H1 (cell line): Measurements from ENCODE around the gene SLC26A6. TPM values are rescaled to one million over a fixed set of nuclear protein-coding genes. Genes with fewer than 3 reads are reported as not detected.

Experiments used
- CTCF ChIA-PET: fragments of 300-600 bp; sonication (Branson Sonifier 250); formaldehyde crosslinking; loops from one replicate; lab custom pipeline; 2021; ENCODE audit not compliant: partially characterized antibody; lab: Charles Lee
- POLR2A ChIA-PET: fragments of 300-600 bp; sonication (Branson Sonifier 250); formaldehyde crosslinking; loops from one replicate; lab custom pipeline; 2021; ENCODE audit warnings: inconsistent platforms; ENCODE audit not compliant: partially characterized antibody; lab: Charles Lee
- DNase-seq, 2 experiments: peaks; one replicate each; pipeline versions ENCODE4 v3.0.0 to v3.0.0-alpha.2; 2010 to 2022; ENCODE audit warnings: low spot score in 2 of 2, low read depth in 1 of 2, mixed read lengths in 1 of 2
- FAIRE-seq: peaks from 2 replicates; lab custom pipeline; 2011; peaks lifted over from hg19 to GRCh38; lab: Jason Lieb, UNC
- H2AFZ ChIP-seq: 2 replicates; pipeline ENCODE4 v1.8.1; 2012; ENCODE audit warnings: low read length, inconsistent platforms
- H2AK5ac ChIP-seq: 2 replicates; pipeline ENCODE4 v1.6.1; 2013; ENCODE audit warnings: low read depth, low read length
- H2BK120ac ChIP-seq: replicated peaks from 2 replicates; pipeline ENCODE3; 2013; ENCODE audit warnings: low read depth, low read length, inconsistent platforms
- H2BK12ac ChIP-seq: 2 replicates; pipeline ENCODE4 v1.6.1; 2013; ENCODE audit warnings: low read depth, low read length
- H2BK15ac ChIP-seq: 2 replicates; pipeline ENCODE4 v1.6.1; 2013; ENCODE audit warnings: low read length
- H2BK20ac ChIP-seq: 2 replicates; pipeline ENCODE4 v1.6.1; 2013; ENCODE audit warnings: low read length
- H2BK5ac ChIP-seq: 2 replicates; pipeline ENCODE4 v1.6.1; 2013; ENCODE audit warnings: low read depth, low read length
- H3K14ac ChIP-seq: 2 replicates; pipeline ENCODE4 v1.6.1; 2013; ENCODE audit warnings: inconsistent platforms; ENCODE audit not compliant: insufficient read length
- H3K18ac ChIP-seq: 2 replicates; pipeline ENCODE4 v1.6.1; 2013; ENCODE audit warnings: low read length; ENCODE audit errors: extremely low read depth
- H3K23ac ChIP-seq: 2 replicates; pipeline ENCODE4 v1.6.1; 2013; ENCODE audit warnings: inconsistent platforms; ENCODE audit not compliant: insufficient read length
- H3K23me2 ChIP-seq: 2 replicates; pipeline ENCODE4 v1.6.1; 2013; ENCODE audit warnings: low read depth, low read length
- H3K27ac ChIP-seq: 2 replicates; pipeline ENCODE4 v1.6.1; 2011; ENCODE audit warnings: low read depth, low read length, inconsistent platforms
- H3K27me3 ChIP-seq, 4 experiments: replicated peaks in 1 of 4; 1 replicate in 1 of 4; 2 replicates in 3 of 4; pipeline versions ENCODE4 v1.6.1 to v1.8.1; 2011 to 2013; ENCODE audit warnings: low read length in 3 of 4, mild to moderate bottlenecking in 3 of 4, inconsistent platforms in 2 of 4, mixed read lengths in 2 of 4, moderate library complexity in 1 of 4; ENCODE audit not compliant: control insufficient read depth in 3 of 4, insufficient read depth in 3 of 4; ENCODE audit errors: extremely low read depth in 1 of 4
- H3K36me3 ChIP-seq, 4 experiments: 2 replicates each; pipeline versions ENCODE4 v1.6.1 to v1.8.1; 2011 to 2013; ENCODE audit warnings: mild to moderate bottlenecking in 4 of 4, low read length in 3 of 4, moderate library complexity in 2 of 4, control low read depth in 1 of 4, inconsistent platforms in 1 of 4; ENCODE audit not compliant: insufficient read depth in 4 of 4, control insufficient read depth in 2 of 4
- H3K4ac ChIP-seq: replicated peaks from 2 replicates; pipeline ENCODE3; 2013; ENCODE audit warnings: low read length, low read depth, mixed read lengths, inconsistent platforms; ENCODE audit not compliant: insufficient read length
- H3K4me1 ChIP-seq, 4 experiments: replicated peaks in 1 of 4; 1 replicate in 1 of 4; 2 replicates in 3 of 4; pipeline versions ENCODE4 v1.6.1 to v1.8.1; 2011 to 2013; ENCODE audit warnings: low read length in 3 of 4, inconsistent platforms in 2 of 4, mixed read lengths in 1 of 4; ENCODE audit not compliant: insufficient read depth in 4 of 4, control insufficient read depth in 3 of 4
- H3K4me2 ChIP-seq, 2 experiments: 2 replicates each; pipeline versions ENCODE4 v1.6.1 to v1.8.1; 2011 to 2013; ENCODE audit warnings: low read depth in 2 of 2, low read length in 2 of 2, control low read depth in 1 of 2, inconsistent platforms in 1 of 2, mild to moderate bottlenecking in 1 of 2; ENCODE audit not compliant: insufficient read depth in 1 of 2
- H3K4me3 ChIP-seq, 4 experiments: fragments of 200-600, 300-600 bp in 1 of 4; sonication (generic), shearing (Covaris generic), sonication (Bioruptor Twin) in 1 of 4; 2 replicates each; pipeline versions ENCODE4 v1.5.1 to v1.8.1; 2011 to 2016; ENCODE audit warnings: low read length in 4 of 4, low read depth in 3 of 4, control low read depth in 2 of 4, inconsistent platforms in 2 of 4, mild to moderate bottlenecking in 2 of 4, mixed read lengths in 1 of 4, moderate library complexity in 1 of 4; ENCODE audit not compliant: insufficient read depth in 2 of 4; ENCODE audit errors: extremely low read depth in 1 of 4
- H3K56ac ChIP-seq: replicated peaks from 2 replicates; pipeline ENCODE3; 2013; ENCODE audit warnings: low read depth, mild to moderate bottlenecking, mixed read lengths, low read length, inconsistent platforms; ENCODE audit not compliant: insufficient read length
- H3K79me1 ChIP-seq: 2 replicates; pipeline ENCODE4 v1.6.1; 2013; ENCODE audit warnings: low read depth, low read length, control low read depth
- H3K79me2 ChIP-seq, 2 experiments: 2 replicates each; pipeline versions ENCODE4 v1.6.1 to v1.8.1; 2012 to 2013; ENCODE audit warnings: low read length in 2 of 2, mild to moderate bottlenecking in 2 of 2, inconsistent platforms in 1 of 2; ENCODE audit not compliant: insufficient read depth in 2 of 2, control insufficient read depth in 1 of 2
- H3K9ac ChIP-seq, 4 experiments: replicated peaks in 1 of 4; 1 replicate in 1 of 4; 2 replicates in 3 of 4; pipeline versions ENCODE4 v1.6.1 to v1.8.1; 2011 to 2013; ENCODE audit warnings: low read depth in 3 of 4, low read length in 3 of 4, control low read depth in 2 of 4, mild to moderate bottlenecking in 2 of 4, moderate library complexity in 2 of 4, inconsistent platforms in 1 of 4; ENCODE audit errors: extremely low read depth in 1 of 4
- H3K9me3 ChIP-seq, 2 experiments: 2 replicates each; pipeline versions ENCODE4 v1.6.1 to v1.8.1; 2012 to 2013; ENCODE audit warnings: mild to moderate bottlenecking in 2 of 2, moderate library complexity in 2 of 2, control low read depth in 1 of 2, inconsistent platforms in 1 of 2, low read depth in 1 of 2, low read length in 1 of 2, mixed read lengths in 1 of 2; ENCODE audit not compliant: insufficient read depth in 2 of 2
- H4K20me1 ChIP-seq, 2 experiments: replicated peaks in 1 of 2; 2 replicates each; pipeline versions ENCODE3 to v1.8.1; 2011 to 2013; ENCODE audit warnings: inconsistent platforms in 2 of 2, low read length in 2 of 2, mild to moderate bottlenecking in 1 of 2; ENCODE audit not compliant: insufficient read depth in 2 of 2, control insufficient read depth in 1 of 2
- H4K5ac ChIP-seq: 2 replicates; pipeline ENCODE4 v1.6.1; 2013; ENCODE audit warnings: low read length, low read depth, mixed read lengths, inconsistent platforms; ENCODE audit not compliant: insufficient read length
- H4K8ac ChIP-seq: 2 replicates; pipeline ENCODE4 v1.8.0; 2013; ENCODE audit warnings: mild to moderate bottlenecking, moderate library complexity, low read length, inconsistent platforms; ENCODE audit not compliant: insufficient read depth; ENCODE audit errors: extremely low read depth
- H4K91ac ChIP-seq: replicated peaks from 2 replicates; pipeline ENCODE3; 2013; ENCODE audit warnings: low read length, mixed read lengths, inconsistent platforms; ENCODE audit not compliant: insufficient read length
- CTBP2 ChIP-seq: IDR thresholded peaks from 2 replicates; pipeline ENCODE4 v1.7.0; 2011; ENCODE audit warnings: borderline replicate concordance, mild to moderate bottlenecking, moderate library complexity, mixed read lengths, low read length; ENCODE audit not compliant: insufficient read depth, insufficient read length
- E2F6 ChIP-seq: IDR thresholded peaks from 2 replicates; pipeline ENCODE4 v1.6.1; 2012; ENCODE audit warnings: inconsistent platforms
- EP300 ChIP-seq, 2 experiments: IDR thresholded peaks; 1 replicate in 1 of 2; 2 replicates in 1 of 2; pipeline ENCODE4 v1.6.1; 2011 to 2012; ENCODE audit warnings: low read depth in 2 of 2, low read length in 2 of 2, mild to moderate bottlenecking in 2 of 2, borderline replicate concordance in 1 of 2, inconsistent platforms in 1 of 2, moderate library complexity in 1 of 2
- GTF2F1 ChIP-seq: IDR thresholded peaks from 2 replicates; pipeline ENCODE4 v1.6.1; 2012; ENCODE audit warnings: low read depth, low read length, improper control_type of control experiment, borderline replicate concordance
- HDAC6 ChIP-seq: IDR thresholded peaks from one replicate; pipeline ENCODE4 v1.7.1; 2012; ENCODE audit warnings: low read depth, mild to moderate bottlenecking, inconsistent platforms, low read length, moderate library complexity
- JUN ChIP-seq: IDR thresholded peaks from 2 replicates; pipeline ENCODE4 v1.6.1; 2011; ENCODE audit warnings: low read depth, mild to moderate bottlenecking, improper control_type of control experiment, low read length
- JUND ChIP-seq: IDR thresholded peaks from 2 replicates; pipeline ENCODE4 v1.6.1; 2011; ENCODE audit warnings: mild to moderate bottlenecking, improper control_type of control experiment, low read length
- POLR2A ChIP-seq, 2 experiments: IDR thresholded peaks; 1 replicate in 1 of 2; 2 replicates in 1 of 2; pipeline ENCODE4 v1.6.1; 2011; ENCODE audit warnings: low read depth in 2 of 2, low read length in 2 of 2, mild to moderate bottlenecking in 2 of 2; ENCODE audit errors: control extremely low read depth in 1 of 2
- SP4 ChIP-seq: IDR thresholded peaks from 2 replicates; pipeline ENCODE4 v1.6.1; 2012; ENCODE audit warnings: low read length, inconsistent platforms
- SRF ChIP-seq: IDR thresholded peaks from 2 replicates; pipeline ENCODE4 v1.6.1; 2011; ENCODE audit warnings: mild to moderate bottlenecking, low read depth, low read length, moderate library complexity
- USF2 ChIP-seq: IDR thresholded peaks from 2 replicates; pipeline ENCODE4 v1.6.1; 2011; ENCODE audit warnings: low read length, improper control_type of control experiment
- ZNF274 ChIP-seq: IDR thresholded peaks from 2 replicates; pipeline ENCODE4 v1.7.0; 2012; ENCODE audit warnings: low read length, borderline replicate concordance; ENCODE audit errors: extremely low read depth
- WGBS, 2 experiments: shearing (Covaris generic) in 1 of 2; methylation state at CpG; one replicate each; pipeline versions ENCODE4 v1.1.6 to v1.1.7; 2013 to 2015; ENCODE audit warnings: low lambda C conversion rate in 2 of 2, mixed read lengths in 2 of 2, inconsistent platforms in 1 of 2, low coverage in 1 of 2, missing lambda C conversion rate in 1 of 2; ENCODE audit not compliant: insufficient replicate concordance in 2 of 2, insufficient coverage in 1 of 2, insufficient read length in 1 of 2; ENCODE audit errors: extremely low coverage in 1 of 2, missing lambda C conversion rate in 1 of 2; 5-methylcytosine and 5-hydroxymethylcytosine counted together
- polyA plus RNA-seq, 7 experiments: library from polyadenylated mRNA; depleted of rRNA in 3 of 7; stranded (reverse) in 5 of 7; unstranded in 2 of 7; fragments of >200 nt in 5 of 7; fragments of 200-250 nt in 2 of 7; gene quantifications; 1 replicate in 5 of 7; 2 replicates in 1 of 7; 4 replicates in 1 of 7; pipeline versions ENCODE4 v1.2.1 to v1.2.3, GENCODE V29; 2011 to 2013; ENCODE audit warnings: missing spikeins in 2 of 7, mixed read lengths in 2 of 7
- total RNA-seq: library from RNA; stranded (reverse); fragmentation: NEBNext Ultra II Directional; extraction: Animal tissue kit (Norgen Biotek cat#: 25700); gene quantifications from 2 replicates; pipeline ENCODE4 v1.2.1, GENCODE V29; 2021

SLC26A6 gene
- total and polyA plus RNA-seq, 2 of the 8 experiments (the other 6 are each of a cell fraction or from before 2014, with no cell fraction given): 50.4 to 58.0 TPM

- H3K56ac ChIP-seq: no peak overlapping the region
- ChIA-PET POLR2A (interaction anchor here (1.2 to 10.5 kb wide), 4 partner anchors 12 to 70 kb away, joined by 3 to 111 read pairs (median 31); partner anchors contain the start of genes CELSR3, SLC26A6 and UQCRC1), CTCF (interaction anchor here (1.1 to 1.6 kb wide), 3 partner anchors 11 to 216 kb away, joined by 3 to 5 read pairs (median 4); partner anchors contain the start of genes CELSR3 and SLC26A6)
- DNase-seq (no peak), FAIRE-seq (no peak)
- H3K23ac ChIP-seq: no peak overlapping the region
- 89% methylated on average over 11 of the region's 11 CpGs; no CpG with 5 or more reads in 1 of the 2 experiments for WGBS, 2 experiments
- H3K4me1 ChIP-seq: peaks cover 0 to 11% (median 9%) of the 10 kb centered on the region in 4 experiments; a peak in 6 of 7 replicates
- no peak overlapping the region for H3K9ac ChIP-seq
- no peak overlapping the region for H3K4me2 ChIP-seq
- H3K4me3 ChIP-seq: no peak overlapping the region
- no peak overlapping the region for H4K8ac ChIP-seq
- H3K36me3 ChIP-seq: peaks cover 0 to 18% (median 5%) of the 10 kb centered on the region in 4 experiments; a peak in 5 of 8 replicates
- no peak overlapping the region for H2AK5ac ChIP-seq
- H3K18ac ChIP-seq: no peak overlapping the region
- no peak overlapping the region for H3K14ac ChIP-seq
- no peak overlapping the region for H3K27ac ChIP-seq
- no peaks in the 10 kb centered on the region for H3K9me3 ChIP-seq
- H2AFZ ChIP-seq: no peak overlapping the region
- H3K79me2 ChIP-seq: no peaks in the 10 kb centered on the region
- peaks cover 0 to 5% (median 3%) of the 10 kb centered on the region in 4 experiments; a peak in 3 of 7 replicates for H3K27me3 ChIP-seq
- H3K4ac ChIP-seq: no peak overlapping the region
- H4K91ac ChIP-seq: no peak overlapping the region
- H2BK20ac ChIP-seq: no peak overlapping the region
- no peak overlapping the region for H2BK15ac ChIP-seq
- peaks cover 0 to 19% of the 10 kb centered on the region in 2 experiments for H4K20me1 ChIP-seq
- no peaks in the 10 kb centered on the region for H3K79me1 ChIP-seq
- H4K5ac ChIP-seq: no peak overlapping the region
- no peak overlapping the region for H2BK120ac ChIP-seq
- no peak overlapping the region for H2BK12ac ChIP-seq
- H3K23me2 ChIP-seq: peaks cover 11% of the 10 kb centered on the region; the same call in 1 of the 2 replicates
- no peak for TF ChIP-seq SP4
- TF ChIP-seq ZNF274: no peak
- no peak for TF ChIP-seq HDAC6
- no peak for TF ChIP-seq JUN
- no peak for TF ChIP-seq EP300 (IDR thresholded peaks at IDR 0.05; ENCODE audit: borderline replicate concordance in 1 of 2, low read depth in 2 of 2, low read length in 2 of 2)
- TF ChIP-seq JUND: no peak
- no peak for TF ChIP-seq POLR2A (IDR thresholded peaks at IDR 0.05; ENCODE audit: control extremely low read depth in 1 of 2, low read depth in 2 of 2, low read length in 2 of 2)
- TF ChIP-seq E2F6: no peak
- TF ChIP-seq USF2: no peak
- no peak for TF ChIP-seq CTBP2
- TF ChIP-seq SRF: no peak
- no peak for TF ChIP-seq GTF2F1
- H2BK5ac ChIP-seq: no peak overlapping the region
Observed at GRCh38 chr3:48651771-48652170, 16.5 kb upstream of the SLC26A6 start.
